ENCODE results near the gene LPP. TPM values are rescaled to one million over a fixed set of nuclear protein-coding genes. Genes with fewer than 3 reads are reported as not detected.

LPP gene
- total and polyA plus RNA-seq, 8 donors: 8.0 to 885 (median 305) TPM

GRCh38 chr3:188881954-188882641 lies 728.1 kb downstream of the LPP start:
- DNase-seq: peak in 1 of 2 donors; percentile 30
- Histone ChIP-seq H3K4me1 (peaks cover 0 to 11% (median 4%) of the 10 kb centered on the region in 4 donors), H3K4me3 (no peak overlapping the region), H3K27ac (no peak overlapping the region), H3K36me3 (peaks cover 0 to 38% (median 31%) of the 10 kb centered on the region in 4 donors), H3K27me3 (no peaks in the 10 kb centered on the region), H3K9me3 (no peaks in the 10 kb centered on the region)
- TF ChIP-seq EP300 (IDR thresholded peaks at IDR 0.05): no peak
- intact Hi-C loops (cut with DNase I; ENCODE audit: low total_unique reads): no loop called here

GRCh38 chr3:188884299-188885043 lies 730.5 kb downstream of the LPP start:
- 93 to 98% (median 95%) methylated on average over 11 of the region's 11 CpGs for WGBS, 5 donors
- Histone ChIP-seq H3K36me3 (peaks cover 0 to 40% (median 24%) of the 10 kb centered on the region in 4 donors), H3K27ac (no peak overlapping the region), H3K4me3 (no peak overlapping the region), H3K27me3 (no peaks in the 10 kb centered on the region), H3K9me3 (no peaks in the 10 kb centered on the region), H3K4me1 (peaks cover 0 to 20% (median 7%) of the 10 kb centered on the region in 4 donors)
- DNase-seq: no peak
- intact Hi-C loops (cut with DNase I; ENCODE audit: low total_unique reads): no loop called here
- TF ChIP-seq POLR2A (IDR thresholded peaks at IDR 0.05) (no peak), EP300 (IDR thresholded peaks at IDR 0.05) (no peak), POLR2AphosphoS5 (IDR thresholded peaks at IDR 0.05) (no peak)
- TF ChIP-seq, protein P1, sequence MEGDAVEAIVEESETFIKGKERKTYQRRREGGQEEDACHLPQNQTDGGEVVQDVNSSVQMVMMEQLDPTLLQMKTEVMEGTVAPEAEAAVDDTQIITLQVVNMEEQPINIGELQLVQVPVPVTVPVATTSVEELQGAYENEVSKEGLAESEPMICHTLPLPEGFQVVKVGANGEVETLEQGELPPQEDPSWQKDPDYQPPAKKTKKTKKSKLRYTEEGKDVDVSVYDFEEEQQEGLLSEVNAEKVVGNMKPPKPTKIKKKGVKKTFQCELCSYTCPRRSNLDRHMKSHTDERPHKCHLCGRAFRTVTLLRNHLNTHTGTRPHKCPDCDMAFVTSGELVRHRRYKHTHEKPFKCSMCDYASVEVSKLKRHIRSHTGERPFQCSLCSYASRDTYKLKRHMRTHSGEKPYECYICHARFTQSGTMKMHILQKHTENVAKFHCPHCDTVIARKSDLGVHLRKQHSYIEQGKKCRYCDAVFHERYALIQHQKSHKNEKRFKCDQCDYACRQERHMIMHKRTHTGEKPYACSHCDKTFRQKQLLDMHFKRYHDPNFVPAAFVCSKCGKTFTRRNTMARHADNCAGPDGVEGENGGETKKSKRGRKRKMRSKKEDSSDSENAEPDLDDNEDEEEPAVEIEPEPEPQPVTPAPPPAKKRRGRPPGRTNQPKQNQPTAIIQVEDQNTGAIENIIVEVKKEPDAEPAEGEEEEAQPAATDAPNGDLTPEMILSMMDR (IDR thresholded peaks at IDR 0.05): no peak

DNA sequence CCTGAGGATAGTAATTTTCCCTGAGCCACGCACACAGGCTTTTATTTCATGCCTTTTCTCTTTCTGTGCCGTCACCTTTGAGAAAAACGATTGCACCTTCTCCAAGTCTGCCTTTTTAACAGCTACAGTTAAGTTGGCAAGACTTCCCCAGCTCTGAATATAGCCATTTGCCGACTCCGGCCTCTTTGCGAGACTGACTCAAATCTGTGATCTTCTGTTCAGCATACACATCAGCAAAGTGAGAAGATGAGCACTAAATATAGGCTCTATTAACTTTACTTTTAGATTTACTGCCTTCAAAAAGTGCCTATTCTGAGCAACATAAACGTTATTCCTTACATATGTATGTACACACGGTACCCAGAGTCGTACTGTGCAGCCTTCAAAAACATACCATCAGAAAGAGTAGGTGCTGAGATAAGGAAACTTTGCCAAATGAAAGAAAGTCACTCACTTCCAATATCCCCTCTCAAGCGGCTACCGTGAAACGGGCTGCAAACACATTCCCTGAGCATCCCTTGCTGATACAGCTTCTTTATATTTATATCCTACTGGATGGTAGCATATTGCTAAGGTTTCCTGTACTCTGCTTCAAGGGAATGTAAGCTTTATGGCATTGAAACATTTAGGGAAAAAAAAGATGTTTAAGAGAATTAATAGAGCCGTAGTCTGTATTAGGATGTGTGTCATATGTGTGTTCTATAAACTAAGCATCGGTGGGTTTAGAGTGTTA lies 734.5 kb downstream of the LPP start:
- no peak overlapping the region for H3K27ac ChIP-seq
- no peak for DNase-seq
- WGBS, 5 donors: 82 to 95% (median 92%) methylated on average over 14 of the region's 14 CpGs
- no peak overlapping the region for H3K4me3 ChIP-seq
- TF ChIP-seq EP300 (IDR thresholded peaks at IDR 0.05): no peak
- TF ChIP-seq, protein P1 (IDR thresholded peaks at IDR 0.05): no peak
- no peak for TF ChIP-seq POLR2A (IDR thresholded peaks at IDR 0.05)
- TF ChIP-seq POLR2AphosphoS5 (IDR thresholded peaks at IDR 0.05): no peak
- H3K36me3 ChIP-seq: peaks cover 0 to 22% (median 8%) of the 10 kb centered on the region in 4 donors
- H3K4me1 ChIP-seq: peaks cover 0 to 16% (median 0%) of the 10 kb centered on the region in 4 donors
- no peaks in the 10 kb centered on the region for H3K27me3 ChIP-seq
- no peaks in the 10 kb centered on the region for H3K9me3 ChIP-seq
- intact Hi-C loops (cut with DNase I; ENCODE audit: low total_unique reads): no loop called here

DNA sequence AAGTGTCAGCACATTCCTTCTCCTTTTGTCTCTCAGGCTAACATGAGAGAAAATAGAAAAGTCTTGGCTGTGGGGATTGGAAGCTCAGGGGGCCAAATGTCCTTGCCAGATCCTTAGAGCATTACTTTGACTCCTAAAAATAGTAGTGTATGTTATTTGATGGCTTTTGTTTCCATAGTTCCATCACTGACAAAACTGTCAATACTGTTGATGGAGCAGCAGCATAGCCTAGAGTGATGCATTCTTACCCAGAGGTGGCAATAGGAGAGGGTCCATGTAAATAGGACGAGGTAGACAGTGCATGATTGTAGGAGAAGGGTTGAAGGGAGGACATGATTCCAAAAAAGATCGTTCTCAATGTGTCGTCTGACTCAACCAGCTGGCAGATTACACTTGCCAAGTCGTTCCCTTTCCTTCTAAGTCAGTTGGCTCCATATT lies 735.1 kb downstream of the LPP start:
- H3K27ac ChIP-seq: peak overlapping the region in 1 of 5 donors; percentile 10
- no peak overlapping the region for H3K4me3 ChIP-seq
- intact Hi-C loops (cut with DNase I; ENCODE audit: low total_unique reads): no loop called here
- no peak for DNase-seq
- H3K9me3 ChIP-seq: no peaks in the 10 kb centered on the region
- H3K27me3 ChIP-seq: no peaks in the 10 kb centered on the region
- H3K36me3 ChIP-seq: peaks cover 0 to 19% (median 5%) of the 10 kb centered on the region in 4 donors
- TF ChIP-seq, protein P1 (IDR thresholded peaks at IDR 0.05): no peak
- TF ChIP-seq POLR2A (IDR thresholded peaks at IDR 0.05): no peak
- no peak for TF ChIP-seq EP300 (IDR thresholded peaks at IDR 0.05)
- TF ChIP-seq POLR2AphosphoS5 (IDR thresholded peaks at IDR 0.05): no peak
- peaks cover 0 to 16% (median 0%) of the 10 kb centered on the region in 4 donors for H3K4me1 ChIP-seq
- 62 to 90% (median 85%) methylated on average over 4 of the region's 4 CpGs for WGBS, 5 donors

Data from stomach (tissue), 9 donors.